ENCODE data around the gene IFIT1B. TPM values are rescaled to one million over a fixed set of nuclear protein-coding genes. Genes with fewer than 3 reads are reported as not detected.

IFIT1B gene
- total RNA-seq, 2 experiments from 2014 or later: not detected

- intact Hi-C loops (cut with micrococcal nuclease): no loop called here
- H3K4me1 Mint-ChIP-seq (ENCODE audit: low read depth): peaks cover 12% of the 10 kb centered on the region
- DNase-seq (no peak), ATAC-seq (no peak)
- peaks cover 5% of the 10 kb centered on the region for H3K27me3 Mint-ChIP-seq
- H3K9me3 Mint-ChIP-seq: no peaks in the 10 kb centered on the region
- ChIA-PET CTCF (no interaction called here), POLR2A (no interaction called here)
- H3K4me3 Mint-ChIP-seq: no peak overlapping the region
- no peak for TF ChIP-seq CTCF (IDR thresholded peaks at IDR 0.05)
- H3K27ac Mint-ChIP-seq: no peak overlapping the region
- no peaks in the 10 kb centered on the region for H3K36me3 Mint-ChIP-seq (ENCODE audit: low read depth)
Observed at GRCh38 chr10:89360157-89360556, 17.7 kb upstream of the IFIT1B start.

GRCh38 chr10:89362929-89363328 lies 14.9 kb upstream of the IFIT1B start:
- Mint-ChIP-seq H3K4me3 (no peak overlapping the region), H3K4me1 (ENCODE audit: low read depth) (peaks cover 14% of the 10 kb centered on the region), H3K27ac (no peak overlapping the region), H3K36me3 (ENCODE audit: low read depth) (no peaks in the 10 kb centered on the region), H3K27me3 (peaks cover 6% of the 10 kb centered on the region), H3K9me3 (no peaks in the 10 kb centered on the region)
- TF ChIP-seq CTCF (IDR thresholded peaks at IDR 0.05): no peak
- ChIA-PET POLR2A (no interaction called here), CTCF (no interaction called here)
- no peak for DNase-seq
- ATAC-seq: no peak
- intact Hi-C loops (cut with micrococcal nuclease): no loop called here

- Mint-ChIP-seq H3K4me1 (ENCODE audit: low read depth) (peaks cover 14% of the 10 kb centered on the region), H3K9me3 (no peaks in the 10 kb centered on the region), H3K27ac (no peak overlapping the region), H3K36me3 (ENCODE audit: low read depth) (no peaks in the 10 kb centered on the region), H3K4me3 (no peak overlapping the region), H3K27me3 (peaks cover 6% of the 10 kb centered on the region)
- no peak for TF ChIP-seq CTCF (IDR thresholded peaks at IDR 0.05)
- CTCF ChIA-PET: interaction anchor here (1.0 kb wide), 1 partner anchor 69 kb away, joined by 4 read pairs; no protein-coding TSS in a partner anchor
- peak; percentile 34 for ATAC-seq
- intact Hi-C loops (cut with micrococcal nuclease): no loop called here
- POLR2A ChIA-PET: no interaction called here
- DNase-seq: no peak
Observed at GRCh38 chr10:89363729-89364442, 14.0 kb upstream of the IFIT1B start.

DNA sequence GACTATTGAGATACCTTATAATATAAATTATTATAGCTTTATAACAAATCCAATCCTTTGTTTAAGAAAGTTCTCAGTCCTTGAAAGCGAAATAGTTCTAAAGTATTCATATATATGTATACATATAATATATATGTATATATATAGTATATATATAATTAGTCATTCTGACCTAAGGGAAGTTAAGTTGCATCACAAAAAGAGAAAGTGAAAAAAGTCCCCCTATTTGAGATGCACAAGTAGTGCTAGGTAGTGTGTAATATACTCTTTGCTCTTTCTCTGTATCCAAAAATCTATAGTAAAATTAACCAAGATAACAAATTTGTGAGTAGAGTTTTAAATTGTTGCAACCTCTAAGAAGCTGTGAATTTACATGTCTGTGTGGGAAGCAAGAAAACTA lies 13.3 kb upstream of the IFIT1B start:
- DNase-seq (no peak), ATAC-seq (peak; percentile 55)
- Mint-ChIP-seq H3K36me3 (ENCODE audit: low read depth) (no peaks in the 10 kb centered on the region), H3K9me3 (no peaks in the 10 kb centered on the region), H3K27me3 (peaks cover 7% of the 10 kb centered on the region), H3K4me3 (no peak overlapping the region), H3K27ac (no peak overlapping the region), H3K4me1 (ENCODE audit: low read depth) (peaks cover 14% of the 10 kb centered on the region)
- no peak for TF ChIP-seq CTCF (IDR thresholded peaks at IDR 0.05)
- ChIA-PET CTCF (interaction anchor here (1.0 kb wide), 1 partner anchor 70 kb away, joined by 4 read pairs; no protein-coding TSS in a partner anchor), POLR2A (no interaction called here)
- intact Hi-C loops (cut with micrococcal nuclease): no loop called here

- ChIA-PET CTCF (interaction anchor here (1.1 to 2.5 kb wide), 5 partner anchors 17 to 97 kb away, joined by 3 to 13 read pairs (median 3); no protein-coding TSS in a partner anchor), POLR2A (interaction anchor here (0.8 to 1.0 kb wide), 2 partner anchors 9 to 35 kb away, joined by 4 read pairs; no protein-coding TSS in a partner anchor)
- intact Hi-C loops (cut with micrococcal nuclease): no loop called here
- Mint-ChIP-seq H3K27ac (no peak overlapping the region), H3K36me3 (ENCODE audit: low read depth) (no peaks in the 10 kb centered on the region), H3K27me3 (peaks cover 7% of the 10 kb centered on the region), H3K4me1 (ENCODE audit: low read depth) (peaks cover 14% of the 10 kb centered on the region), H3K9me3 (no peaks in the 10 kb centered on the region), H3K4me3 (no peak overlapping the region)
- TF ChIP-seq CTCF (IDR thresholded peaks at IDR 0.05): no peak
- DNase-seq (no peak), ATAC-seq (peak; percentile 77)
Observed at GRCh38 chr10:89367529-89367928, 10.3 kb upstream of the IFIT1B start.

Measured in activated CD8-positive, alpha-beta T cell treated with anti-CD3 and anti-CD28 coated beads for 36 hours (primary cell).